Activated CD8-positive, alpha-beta memory T cell treated with anti-CD3 and anti-CD28 coated beads for 24 hours (primary cell): ENCODE results near the gene MAPK14.

Experiments
- DNase-seq: peaks from one replicate; pipeline ENCODE4 v3.0.0-alpha.2; 2020

MAPK14 gene

DNA sequence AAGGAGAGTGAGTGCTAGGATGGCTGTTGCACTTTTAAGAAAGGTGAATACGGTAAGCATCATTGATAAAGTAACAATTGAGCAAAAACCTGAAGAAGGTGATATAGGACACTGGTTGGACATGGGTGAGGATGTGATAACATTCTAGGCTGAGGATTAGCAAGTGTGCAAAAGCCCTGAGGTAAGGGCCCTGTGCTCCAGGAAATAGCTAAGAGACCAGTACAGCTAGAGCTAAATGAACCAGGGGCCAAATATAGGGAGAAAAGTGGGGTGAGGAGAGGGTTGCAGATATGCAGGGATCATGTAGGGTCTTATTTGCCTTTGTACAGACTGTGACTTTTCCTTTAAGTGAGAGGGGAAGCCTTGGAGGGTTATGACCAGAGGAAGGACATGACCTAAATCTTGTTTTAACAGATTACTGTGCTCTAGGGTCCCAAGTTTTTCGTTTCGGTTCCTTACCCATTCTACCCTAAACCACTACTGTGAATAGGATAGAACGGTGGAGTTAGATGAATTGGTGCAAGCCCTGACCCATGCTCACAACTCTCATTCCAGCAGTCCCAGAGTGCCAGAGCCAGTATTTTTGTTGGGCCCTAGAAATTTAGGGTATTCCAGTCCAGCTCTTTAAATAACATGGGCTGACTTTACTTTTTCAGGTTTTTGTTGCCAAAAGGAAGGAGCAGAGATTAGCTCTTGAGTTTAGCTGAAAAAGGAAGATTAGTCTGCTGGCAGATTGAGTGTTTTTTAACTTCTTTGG, 10.7 kb downstream of the MAPK14 start:
- DNase-seq: no peak

DNA sequence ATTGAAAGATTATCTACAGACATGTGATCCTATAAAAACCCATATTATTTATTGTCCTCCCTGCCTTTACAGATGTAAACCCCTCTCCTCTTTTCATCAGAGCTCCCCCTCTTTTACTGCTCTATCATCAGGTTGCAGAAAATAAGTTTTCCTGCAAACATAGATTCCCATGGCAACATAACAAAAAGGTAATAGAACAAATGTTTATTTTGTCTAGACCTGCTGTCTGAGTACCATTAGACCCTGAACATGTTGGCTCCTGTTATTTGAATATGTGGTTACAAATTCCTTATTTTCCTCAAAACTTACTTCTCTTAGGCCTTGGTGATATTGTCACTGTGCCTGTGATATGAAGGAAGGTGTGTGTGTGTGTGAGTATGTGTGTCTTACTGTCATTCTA, 11.5 kb downstream of the MAPK14 start:
- no peak for DNase-seq

DNA sequence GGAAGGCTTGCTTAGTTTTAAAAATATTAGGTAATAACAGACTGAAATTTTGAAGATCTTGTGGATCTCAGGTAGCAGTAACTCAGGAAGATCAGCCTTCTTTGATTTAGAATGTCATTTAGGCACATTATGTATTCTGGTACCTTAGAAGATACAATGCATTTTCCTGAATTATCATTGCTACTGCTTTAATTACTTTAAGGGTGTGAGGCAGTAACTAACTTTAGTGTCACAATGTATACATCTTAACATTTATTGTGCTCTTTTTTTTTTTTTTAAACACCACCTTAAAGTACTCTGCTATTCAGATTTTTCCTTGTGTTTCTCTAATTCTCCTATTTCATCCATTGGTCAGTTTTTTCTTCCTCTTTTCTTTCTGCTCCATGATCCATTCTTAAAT, 13.3 kb downstream of the MAPK14 start:
- no peak for DNase-seq

DNA sequence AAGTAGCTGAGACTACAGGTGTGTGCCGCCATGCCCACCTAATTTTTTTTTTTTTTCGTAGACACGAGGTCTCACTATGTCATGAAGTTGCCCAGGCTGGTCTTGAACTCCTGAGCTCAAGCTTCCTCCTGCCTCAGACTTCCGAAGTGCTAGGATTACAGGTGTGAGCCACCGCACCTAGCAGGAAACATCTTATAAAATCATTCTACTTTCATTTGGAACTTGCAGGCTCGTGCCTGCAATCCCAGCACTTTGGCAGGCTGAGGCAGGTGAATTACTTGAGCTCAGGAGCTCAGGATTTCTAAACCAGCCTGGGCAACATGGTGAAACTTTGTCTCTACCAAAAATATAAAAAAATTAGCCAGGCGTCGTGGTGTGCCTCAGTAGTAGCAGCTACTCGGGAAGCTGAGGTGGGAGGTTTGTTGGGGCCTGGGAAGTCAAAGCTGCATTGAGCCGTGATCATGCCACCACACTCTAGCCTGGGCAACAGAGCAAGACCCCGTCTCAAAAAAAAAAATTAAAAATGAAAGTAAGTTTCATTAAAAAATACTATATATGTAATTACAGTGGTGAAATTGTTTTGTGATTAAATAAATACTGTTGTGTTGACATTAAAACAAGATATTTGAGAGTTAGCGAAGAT, 15.1 kb downstream of the MAPK14 start:
- DNase-seq: no peak

DNA sequence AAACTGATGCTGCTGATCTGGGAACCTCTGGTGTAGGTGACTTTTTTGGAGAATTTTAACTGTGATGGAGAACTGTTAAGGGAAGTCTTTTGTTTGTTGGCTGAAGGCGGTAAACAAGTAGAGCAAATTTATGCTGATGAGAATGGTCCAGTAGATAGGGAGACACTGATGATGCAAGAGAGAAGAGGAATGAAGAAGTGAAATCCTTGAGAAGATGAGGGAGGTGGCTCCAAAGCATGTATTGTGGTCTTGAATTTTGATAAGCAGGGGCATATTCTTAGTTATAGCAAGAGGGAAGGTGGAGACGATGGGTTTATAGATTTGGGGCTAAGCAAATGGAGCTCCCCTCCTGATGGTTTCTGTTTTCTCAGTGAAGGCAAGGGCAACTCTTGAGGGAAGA, 22.0 kb downstream of the MAPK14 start:
- DNase-seq: no peak

DNA sequence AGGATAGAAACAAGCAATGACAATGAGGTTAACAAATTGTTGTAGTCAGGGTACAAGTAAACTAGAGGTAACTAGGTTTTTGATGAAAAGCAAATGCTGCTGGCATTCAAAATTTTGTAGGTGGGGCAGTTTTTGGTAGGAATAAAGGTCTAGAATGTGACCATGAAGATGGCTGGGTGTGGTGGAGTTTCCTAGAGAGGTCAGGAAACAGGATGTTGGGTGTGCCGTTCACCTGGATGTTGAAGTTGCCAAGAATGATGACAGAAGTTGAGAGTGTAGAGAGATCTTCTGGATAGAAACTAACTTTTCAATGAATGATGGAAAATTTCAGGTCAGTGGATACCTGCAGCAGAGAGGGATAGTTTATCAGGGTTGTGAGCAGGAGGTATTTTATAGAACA, 22.7 kb downstream of the MAPK14 start:
- DNase-seq: no peak

DNA sequence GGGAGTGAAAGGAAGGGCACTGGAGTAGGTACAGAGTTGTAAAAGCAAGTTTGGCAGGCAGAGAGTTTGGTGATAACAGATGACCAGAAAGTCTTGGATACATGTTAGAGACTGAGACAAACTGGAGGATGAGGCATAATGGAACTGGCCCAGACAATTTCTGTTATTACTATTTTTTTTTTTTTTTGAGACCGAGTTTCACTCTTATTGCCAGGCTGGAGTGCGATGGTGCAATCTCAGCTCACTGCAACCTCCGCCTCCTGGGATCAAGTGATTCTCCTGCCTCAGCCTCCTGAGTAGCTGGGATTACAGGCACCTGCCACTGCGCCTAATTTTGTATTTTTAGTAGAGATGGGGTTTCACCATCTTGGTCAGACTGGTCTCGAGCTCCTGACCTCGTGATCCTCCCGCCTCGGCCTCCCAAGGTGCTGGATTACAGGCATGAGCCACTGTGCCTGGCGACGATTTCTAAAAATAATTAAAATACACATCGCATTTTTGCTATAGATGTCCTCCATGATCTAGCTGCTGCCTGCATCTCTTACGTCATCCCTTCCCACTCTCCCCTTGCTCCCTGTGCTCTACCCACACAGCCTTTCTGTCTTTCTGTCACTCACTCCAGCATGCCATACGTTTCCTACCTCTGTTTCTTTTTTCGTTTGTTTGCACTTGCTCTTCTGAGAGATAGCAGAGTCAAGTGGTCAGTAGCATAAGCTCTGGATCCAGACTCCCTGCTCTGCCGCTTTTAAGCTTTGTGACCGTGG, 23.5 kb downstream of the MAPK14 start:
- DNase-seq: no peak

DNA sequence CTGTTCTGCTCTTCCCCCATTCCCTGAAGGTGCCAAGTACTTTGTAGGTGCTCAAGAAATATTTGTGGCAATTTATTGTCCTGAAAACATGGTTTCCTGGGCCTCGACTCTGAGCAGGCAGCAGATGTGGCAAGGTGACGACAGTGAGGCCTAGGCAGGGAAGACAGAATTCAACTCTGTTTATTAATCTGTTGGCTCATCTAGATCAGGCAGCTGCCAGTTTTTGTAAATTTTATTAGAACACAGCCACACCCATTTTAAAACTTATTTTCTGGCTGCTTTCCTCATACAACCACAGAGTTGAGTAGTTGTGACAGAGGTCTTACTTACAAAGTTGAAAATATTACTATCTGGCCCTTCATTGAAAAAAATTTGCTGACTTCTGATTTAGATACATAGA, 24.5 kb downstream of the MAPK14 start:
- DNase-seq: no peak

DNA sequence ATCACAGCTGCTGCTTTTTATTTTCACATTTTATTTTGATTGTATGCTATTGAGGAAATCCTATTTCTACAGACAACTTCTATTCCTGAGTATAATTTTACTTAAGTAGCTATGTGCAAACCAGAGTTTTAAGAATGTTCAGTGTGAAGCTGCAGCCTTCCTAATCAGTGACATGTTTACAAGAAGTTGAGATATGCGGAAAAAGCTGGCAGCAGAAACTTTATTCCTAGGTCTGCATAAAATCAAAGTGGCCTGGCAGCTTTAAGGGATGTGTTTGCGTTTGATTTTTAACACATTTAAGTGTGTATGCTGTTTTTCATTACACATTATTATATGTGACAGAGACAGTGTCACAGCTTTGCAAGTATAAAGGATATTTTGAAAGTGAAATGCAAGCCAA, 26.3 kb downstream of the MAPK14 start:
- DNase-seq: no peak

DNA sequence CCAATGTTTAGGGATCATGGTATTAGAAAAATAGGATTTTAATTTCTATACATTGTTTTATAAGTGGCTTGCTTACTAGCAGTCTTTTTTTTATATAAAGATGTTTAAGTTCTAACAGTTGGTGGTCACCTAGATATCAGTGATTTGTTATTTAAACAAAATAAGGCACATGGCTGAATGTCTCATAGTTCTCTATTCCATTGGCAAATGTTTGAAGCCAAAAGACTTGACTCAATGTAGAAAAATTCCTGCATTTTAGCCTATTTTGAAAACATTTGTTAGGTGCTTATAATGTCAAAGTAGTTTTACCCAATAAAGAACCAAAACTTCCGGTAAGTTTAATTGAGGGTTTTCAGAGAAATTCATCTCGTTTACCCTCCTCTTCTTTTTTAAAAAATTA, 26.8 kb downstream of the MAPK14 start:
- DNase-seq: no peak

DNA sequence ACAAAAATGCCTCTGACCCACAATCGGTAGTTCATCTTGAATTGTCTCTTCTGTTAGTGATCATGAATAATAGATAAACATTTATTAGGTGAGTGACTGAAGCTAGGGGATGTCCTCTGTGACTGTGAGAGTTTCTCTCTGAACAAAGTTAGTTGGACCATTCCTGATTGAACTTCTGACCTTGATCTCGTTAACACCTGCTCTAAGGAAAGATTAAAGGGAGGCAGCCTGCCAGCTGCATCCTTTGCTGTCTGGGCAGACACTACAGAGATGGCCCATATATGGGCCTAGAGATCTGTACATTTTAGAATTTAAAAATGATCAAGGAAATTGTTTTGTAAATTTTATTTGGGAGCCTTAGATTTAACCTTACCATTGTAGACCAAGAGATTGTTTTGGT, 27.3 kb downstream of the MAPK14 start:
- no peak for DNase-seq

DNA sequence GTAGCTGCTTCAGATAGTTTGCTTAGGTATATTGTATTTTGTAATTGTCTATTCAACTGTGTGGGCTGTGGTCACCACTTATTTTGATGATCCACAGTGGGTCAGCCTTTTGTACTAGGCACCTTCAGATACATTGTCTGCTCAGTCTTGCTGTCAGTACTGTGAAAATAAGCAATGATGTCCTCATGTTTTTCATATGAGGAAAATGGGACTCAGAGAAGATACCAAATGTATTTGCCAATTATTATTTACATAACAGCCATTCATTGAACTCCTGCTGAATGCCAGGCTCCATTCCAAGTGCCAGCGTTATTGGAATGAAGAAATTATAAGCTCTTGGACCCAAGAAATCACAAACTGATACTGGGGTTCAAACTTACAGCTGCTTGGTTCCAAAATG, 28.6 kb downstream of the MAPK14 start:
- DNase-seq: no peak

DNA sequence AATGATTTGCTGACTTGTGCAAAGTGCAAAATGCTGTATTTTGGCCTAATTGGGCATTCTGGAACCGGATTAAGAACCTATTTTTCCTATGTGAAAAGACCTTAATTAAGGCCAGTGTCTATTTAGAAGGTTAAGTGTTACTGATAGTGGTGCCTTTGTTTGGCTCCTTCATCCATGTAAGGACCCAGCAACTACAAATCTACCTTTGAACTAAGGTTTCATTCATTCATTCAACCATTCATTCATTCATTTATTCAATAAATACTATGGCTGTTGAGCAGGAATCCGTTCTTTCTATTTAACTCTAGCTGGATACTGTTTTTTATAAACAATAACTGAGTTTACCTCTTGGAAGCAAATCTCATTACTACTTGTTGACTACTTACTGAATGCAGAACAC, 33.6 kb downstream of the MAPK14 start:
- DNase-seq: no peak

DNA sequence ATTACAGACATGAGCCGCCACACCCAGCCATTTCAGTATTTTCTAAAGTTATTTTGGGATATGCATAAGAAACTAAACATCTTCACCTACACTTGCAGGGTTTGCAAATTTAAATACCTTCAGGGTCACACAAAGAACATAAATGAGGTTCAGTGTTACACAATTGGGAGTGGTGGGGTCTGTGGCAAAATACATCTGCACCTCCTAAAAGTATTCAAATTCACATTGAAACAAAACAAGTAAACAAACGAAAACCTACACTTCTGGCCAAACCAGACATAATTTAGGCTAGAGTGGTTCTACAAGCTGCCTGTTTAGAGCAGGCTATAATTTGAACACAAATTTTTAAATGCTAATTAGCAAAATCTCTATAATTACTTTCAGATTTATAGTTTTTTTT, 34.6 kb downstream of the MAPK14 start:
- DNase-seq: no peak

DNA sequence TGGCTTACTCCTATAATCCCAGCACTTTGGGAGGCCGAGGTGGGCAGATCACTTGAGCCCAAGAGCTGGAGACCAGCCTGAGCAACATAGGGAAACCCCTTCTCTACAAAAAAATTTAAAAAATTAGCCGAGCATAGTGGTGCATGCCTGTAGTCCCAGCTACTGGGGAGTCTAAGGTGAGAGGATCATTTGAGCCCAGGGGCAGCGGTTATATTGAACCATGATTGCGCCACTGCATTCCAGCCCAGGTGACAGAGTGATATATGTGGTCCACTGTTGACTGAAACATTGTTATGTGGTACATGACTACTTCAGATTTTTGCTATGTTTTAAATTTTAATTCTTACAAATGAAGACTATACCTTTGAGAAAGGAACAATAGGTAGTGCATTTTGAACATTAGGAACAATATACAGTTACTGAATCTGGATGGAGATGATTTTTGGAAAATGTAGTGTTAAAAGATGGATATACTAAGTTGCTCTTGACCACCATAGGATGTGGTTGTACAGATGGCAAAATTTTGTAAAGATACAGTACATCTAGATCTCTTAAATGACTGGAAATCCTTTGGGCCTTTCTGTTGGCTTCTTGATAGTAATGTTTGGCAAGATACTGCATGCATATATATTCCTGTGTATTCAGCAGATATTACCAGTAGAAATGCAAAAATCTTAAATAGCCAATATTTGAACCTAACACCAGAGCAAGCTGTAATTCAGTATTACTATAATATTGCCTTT, 35.9 kb downstream of the MAPK14 start:
- DNase-seq: no peak

DNA sequence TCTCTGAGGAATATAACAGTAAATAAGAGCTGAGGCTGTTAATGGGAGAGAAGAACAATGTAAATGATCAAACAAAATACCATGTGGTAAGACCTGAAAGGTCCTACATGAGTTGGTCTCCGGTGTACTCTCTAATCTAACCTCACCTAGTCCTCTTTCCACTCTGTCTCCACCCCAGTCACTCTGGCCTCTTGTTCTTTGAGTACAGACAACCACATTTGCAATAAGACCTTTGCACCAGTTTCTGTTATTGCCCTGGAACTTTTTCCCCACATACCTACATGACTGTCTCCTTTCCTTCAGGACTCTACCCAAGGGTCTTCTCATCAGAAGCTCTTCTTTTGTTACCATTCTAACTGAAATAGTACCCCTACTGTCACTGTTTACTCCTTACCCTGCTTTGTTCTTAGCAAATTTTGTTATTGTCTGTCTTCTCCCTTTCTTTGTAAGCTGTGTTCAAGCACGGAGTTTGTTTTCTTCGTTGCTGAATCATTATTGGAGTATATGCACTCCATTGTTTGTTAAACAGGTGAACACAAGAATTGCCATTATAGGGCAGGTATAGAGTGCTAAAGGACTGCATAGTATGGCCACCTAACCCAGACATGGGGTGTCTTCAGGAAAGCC, 37.3 kb downstream of the MAPK14 start:
- DNase-seq: no peak

DNA sequence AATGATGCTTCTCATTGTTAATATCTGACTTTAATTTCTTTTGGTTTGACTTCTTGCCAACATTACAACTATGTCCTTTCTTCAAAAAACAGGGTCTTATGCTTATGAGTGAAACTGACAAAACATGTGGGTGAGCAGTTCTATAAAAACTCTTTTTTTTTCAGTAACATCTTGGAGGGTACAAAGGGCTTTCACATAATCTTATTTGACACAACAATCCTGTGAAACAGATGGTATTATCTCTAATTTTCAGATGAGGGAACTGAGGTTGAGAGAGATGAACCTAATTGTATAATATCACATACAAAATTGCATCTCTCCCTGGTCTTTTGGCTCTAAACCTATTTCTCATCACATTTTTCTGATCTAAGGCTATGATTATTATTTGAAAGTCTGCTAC, 38.3 kb downstream of the MAPK14 start:
- DNase-seq: no peak

DNA sequence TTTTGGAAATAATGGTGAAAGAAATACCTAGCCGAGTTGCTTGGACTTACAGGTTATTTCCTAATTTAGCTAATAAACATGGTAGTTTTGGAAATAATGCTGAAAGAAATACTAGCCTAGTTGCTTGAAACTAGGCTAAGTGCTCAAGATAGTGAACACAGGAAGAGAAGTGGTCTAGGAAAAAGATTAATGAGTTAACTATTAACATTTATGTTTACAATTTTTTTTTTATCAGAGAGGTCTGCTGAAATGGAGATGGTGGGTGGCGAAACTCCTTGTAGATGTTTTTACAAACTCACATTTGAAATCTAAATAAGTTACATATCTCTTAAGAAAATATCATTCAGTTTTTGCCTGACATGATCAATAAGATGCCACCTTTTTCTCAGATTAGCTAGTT, 39.2 kb downstream of the MAPK14 start:
- no peak for DNase-seq

DNA sequence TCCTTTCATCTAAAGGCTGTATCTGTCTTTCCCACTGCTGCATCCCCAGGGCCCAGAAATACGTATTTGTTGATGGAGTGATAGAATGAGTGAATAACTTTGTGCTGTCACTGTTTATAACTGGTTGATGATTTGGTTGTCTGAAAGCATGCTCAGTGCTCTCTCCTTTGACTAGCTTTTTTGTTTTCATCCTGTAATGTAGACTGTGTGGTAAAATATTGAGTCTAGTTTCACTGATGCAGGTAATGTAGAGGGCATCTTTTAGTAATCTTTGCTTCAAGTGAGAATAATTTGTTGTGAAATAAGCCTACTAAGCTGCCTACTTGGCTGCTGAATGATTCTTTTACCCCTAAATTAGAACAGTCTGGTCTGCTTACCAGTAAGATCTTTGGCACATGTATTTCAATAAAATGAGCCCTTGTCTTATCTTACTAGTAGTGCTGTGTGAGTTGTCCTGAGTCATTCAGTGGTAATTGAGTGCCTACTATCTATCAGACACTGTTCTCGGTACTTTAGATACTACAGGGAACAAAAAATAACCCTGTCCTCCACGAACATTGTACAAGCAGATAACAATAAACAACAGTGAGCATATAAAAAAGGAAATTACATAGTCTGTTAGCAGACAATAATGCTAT, 39.9 kb downstream of the MAPK14 start:
- no peak for DNase-seq

DNA sequence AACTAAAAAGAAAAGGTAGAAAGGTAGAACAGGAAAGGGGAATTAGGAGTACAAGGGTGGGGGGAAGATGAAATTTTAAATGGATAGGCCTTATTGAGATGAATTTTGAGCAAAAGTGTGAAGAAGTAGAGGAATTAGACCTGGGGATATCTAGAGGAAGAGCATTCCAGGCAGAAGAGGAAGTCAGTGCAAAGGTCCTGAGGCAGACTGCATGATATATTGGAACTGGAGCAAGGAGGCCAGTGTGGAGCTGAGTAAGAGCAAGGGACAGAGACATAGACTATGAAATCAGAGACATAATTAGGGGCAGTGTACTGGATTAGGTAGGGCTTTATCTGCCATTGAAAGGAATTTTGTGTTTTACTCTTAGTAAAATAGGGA, 40.4 kb downstream of the MAPK14 start:
- no peak for DNase-seq

DNA sequence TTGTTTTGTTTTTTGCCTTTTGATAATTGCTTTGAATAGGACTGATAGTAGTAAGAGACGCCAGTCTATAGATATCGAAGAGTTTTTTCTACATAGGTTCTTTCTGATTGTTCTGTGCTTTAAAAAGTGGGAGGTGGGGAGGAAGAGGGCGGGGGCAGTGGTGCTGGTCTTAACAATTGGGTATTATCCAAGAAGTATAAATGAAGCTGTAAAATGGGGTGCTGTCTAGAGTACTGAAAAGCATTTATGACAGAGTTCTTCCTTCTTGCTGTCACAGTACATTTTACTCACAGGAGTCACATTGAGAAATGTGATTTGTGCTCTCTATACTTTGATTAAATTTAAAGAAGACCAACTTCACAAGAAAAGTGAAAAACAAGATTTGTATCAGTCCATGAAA, 41.0 kb downstream of the MAPK14 start:
- DNase-seq: no peak

DNA sequence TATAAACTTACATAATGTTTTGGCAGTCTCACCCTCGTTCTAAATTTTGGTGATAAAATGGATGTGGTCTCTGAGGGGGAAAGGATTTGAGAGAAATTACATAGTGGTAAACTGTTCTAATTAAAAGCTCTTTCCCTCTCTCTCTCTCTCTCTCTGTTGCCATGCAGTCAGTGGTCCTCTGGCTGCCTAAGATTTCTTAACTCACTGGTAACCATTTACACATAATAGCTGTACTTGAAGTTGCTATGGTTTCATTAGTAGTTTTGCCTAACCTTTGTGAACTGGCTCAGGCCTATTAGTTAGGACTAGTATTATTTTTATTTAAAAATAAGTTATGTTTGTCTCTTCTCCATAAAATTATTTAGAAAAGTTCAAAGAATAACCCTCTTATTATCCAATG, 42.0 kb downstream of the MAPK14 start:
- no peak for DNase-seq

DNA sequence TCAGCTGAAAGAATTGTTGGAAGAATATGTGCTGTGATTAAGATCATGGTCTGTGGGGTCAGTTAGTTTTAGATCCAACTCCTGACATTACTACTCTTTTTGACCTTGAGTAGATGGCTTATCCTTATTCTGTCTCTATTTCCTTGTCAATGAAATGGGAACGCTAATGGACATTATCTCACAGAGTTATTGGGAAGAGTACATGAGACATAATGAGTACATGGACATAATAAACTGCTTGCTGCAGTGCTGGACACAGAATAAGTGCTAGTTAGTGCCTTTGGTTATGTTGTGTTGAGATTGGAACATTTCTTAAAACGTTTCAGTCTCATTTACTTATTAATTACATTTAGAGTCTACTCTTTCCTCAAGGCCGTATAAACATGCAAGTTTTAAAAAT, 42.6 kb downstream of the MAPK14 start:
- no peak for DNase-seq
